NOMO-1 treated with dmso at 0.1 percent for 144 hours (cell line): ENCODE measurements around the gene SMAD7.

Source experiments
- DNase-seq: peaks from one replicate; lab custom pipeline; 2025; ENCODE audit not compliant: unreplicated experiment; lab: John Stamatoyannopoulos, UW

The SMAD7 gene

GRCh38 chr18:48919547-48919946 lies 31.2 kb downstream of the SMAD7 start:
- DNase-seq: no peak

DNA sequence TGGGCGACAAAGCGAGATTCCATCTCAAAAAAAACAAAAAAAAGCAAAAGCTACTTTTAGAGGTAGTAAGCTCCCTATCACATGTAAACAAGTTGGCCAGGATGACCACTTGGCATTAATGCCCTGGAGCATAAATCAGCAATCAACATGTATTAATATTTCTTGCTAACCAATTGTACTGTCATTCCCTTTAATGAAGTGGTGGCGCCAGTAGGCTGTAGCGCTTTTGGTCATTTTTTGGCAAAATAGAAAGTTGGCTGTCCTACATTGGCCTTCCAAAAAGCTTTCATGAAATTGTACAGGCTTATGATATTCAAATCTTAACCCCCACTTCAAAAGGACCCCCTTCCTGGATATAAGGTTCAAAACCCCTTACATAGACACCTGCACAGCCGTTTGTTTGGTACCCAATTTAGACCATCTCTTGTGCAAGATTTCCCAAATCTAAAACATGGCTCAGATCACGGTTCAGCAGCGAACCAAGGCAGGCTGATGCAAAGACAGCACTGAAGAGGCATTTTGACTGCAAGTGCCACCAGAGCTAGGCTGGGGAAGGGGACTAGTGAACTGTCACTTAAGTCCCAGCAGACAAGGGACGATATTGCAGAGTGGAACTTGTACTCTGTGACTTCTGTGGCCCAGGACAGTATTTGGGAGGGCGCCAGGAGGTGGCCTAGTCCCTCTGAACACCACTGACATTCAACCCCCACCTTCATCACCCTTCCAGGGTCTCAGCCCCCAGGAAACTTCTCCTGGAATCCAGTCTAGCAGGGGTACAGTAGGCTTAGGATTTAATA lies 31.9 kb downstream of the SMAD7 start:
- no peak for DNase-seq

GRCh38 chr18:48917579-48918517 lies 32.9 kb downstream of the SMAD7 start:
- no peak for DNase-seq

- DNase-seq: no peak
Observed at GRCh38 chr18:48915626-48916425, 34.9 kb downstream of the SMAD7 start.

GRCh38 chr18:48914581-48915251 lies 36.0 kb downstream of the SMAD7 start:
- DNase-seq: no peak

- DNase-seq: no peak
Observed at GRCh38 chr18:48913775-48914174, 37.0 kb downstream of the SMAD7 start.

DNA sequence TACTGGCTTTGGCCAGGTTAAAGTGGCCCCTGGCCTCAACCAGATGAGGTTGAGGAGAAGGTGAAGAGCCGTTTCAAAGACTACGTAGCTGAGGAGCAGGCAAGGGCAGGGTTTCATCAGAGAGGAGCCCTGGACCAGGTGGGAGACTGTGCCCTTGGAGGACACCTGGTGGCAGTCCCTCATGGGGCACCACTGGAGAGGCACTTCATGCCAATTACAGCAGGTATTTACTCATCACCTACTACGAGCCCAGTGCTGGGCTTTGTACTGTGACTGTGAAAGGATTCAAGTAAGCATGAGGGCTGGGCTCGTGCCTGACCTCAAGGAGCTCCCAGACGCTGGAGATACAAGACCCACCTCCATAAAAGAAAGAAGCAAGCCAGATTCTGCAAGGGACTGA lies 37.6 kb downstream of the SMAD7 start:
- no peak for DNase-seq

DNA sequence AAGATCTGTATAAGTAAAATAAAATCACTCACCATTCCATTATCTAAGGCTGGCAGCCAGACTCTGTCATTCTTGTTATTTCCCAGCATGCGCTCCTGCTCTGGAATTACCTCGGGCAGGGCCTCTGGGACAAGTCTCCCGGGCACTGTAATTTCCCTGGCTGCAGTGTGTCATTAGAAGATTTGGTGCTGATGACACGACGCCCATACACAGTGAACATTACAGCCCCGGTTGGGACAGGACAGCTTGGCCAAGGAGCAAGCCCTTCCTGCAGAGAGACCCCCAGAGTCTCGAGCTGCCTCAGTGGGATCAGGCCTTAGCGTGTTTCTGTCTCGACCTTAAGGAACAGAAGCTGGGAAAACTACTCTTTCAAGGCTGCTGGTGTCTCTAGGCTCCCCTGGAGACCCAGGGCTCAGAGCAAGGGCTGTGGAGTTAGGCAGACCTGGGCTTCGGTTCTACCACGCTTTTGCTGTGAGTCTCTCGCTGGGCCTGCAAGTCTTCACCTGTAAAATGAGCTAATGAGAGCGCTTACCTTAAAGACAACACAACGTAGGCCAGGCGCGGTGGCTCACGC lies 39.7 kb downstream of the SMAD7 start:
- no peak for DNase-seq

GRCh38 chr18:48909721-48910120 lies 41.0 kb downstream of the SMAD7 start:
- DNase-seq: no peak

GRCh38 chr18:48908916-48909315 lies 41.8 kb downstream of the SMAD7 start:
- DNase-seq: no peak

GRCh38 chr18:48905513-48905912 lies 45.3 kb downstream of the SMAD7 start:
- no peak for DNase-seq

- DNase-seq: no peak
Observed at GRCh38 chr18:48904847-48905394, 45.8 kb downstream of the SMAD7 start.

- no peak for DNase-seq
Observed at GRCh38 chr18:48904091-48904490, 46.7 kb downstream of the SMAD7 start.

DNA sequence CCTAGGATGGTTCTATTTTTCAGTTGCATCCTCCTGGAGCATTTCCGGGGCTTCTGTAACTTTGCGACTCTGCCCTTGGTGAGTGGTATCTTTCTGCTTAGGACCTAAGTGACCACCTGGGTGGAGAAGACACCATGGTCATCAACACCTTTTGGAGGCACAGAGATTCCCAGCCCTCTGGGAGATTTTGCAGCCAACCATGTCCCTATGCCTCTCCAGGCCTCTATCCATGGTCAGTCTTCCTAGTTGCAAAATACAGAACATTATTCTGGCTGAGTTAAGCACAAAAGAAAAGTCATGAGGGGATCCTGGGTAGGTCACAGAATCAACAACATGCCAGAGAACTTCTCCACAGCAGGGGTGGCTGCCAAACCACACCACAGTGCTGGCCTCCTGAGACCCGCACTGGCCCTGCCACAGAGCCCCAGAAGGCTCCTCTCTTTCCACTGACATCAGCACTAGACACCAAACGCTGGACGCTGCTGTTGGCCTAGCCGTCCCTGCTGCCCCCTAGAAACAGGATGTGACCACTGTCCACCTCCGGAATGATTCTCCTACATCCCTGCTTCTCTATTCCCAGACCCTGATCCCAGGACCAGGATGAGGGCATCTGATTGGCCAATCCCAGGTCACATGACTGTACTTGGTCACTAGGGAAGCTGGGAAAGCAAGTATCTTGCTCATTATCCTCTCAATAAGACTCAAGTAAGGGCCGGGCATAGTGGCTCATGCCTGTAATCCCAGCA lies 47.7 kb downstream of the SMAD7 start:
- DNase-seq: no peak

GRCh38 chr18:48902023-48902855 lies 48.5 kb downstream of the SMAD7 start:
- DNase-seq: no peak

DNA sequence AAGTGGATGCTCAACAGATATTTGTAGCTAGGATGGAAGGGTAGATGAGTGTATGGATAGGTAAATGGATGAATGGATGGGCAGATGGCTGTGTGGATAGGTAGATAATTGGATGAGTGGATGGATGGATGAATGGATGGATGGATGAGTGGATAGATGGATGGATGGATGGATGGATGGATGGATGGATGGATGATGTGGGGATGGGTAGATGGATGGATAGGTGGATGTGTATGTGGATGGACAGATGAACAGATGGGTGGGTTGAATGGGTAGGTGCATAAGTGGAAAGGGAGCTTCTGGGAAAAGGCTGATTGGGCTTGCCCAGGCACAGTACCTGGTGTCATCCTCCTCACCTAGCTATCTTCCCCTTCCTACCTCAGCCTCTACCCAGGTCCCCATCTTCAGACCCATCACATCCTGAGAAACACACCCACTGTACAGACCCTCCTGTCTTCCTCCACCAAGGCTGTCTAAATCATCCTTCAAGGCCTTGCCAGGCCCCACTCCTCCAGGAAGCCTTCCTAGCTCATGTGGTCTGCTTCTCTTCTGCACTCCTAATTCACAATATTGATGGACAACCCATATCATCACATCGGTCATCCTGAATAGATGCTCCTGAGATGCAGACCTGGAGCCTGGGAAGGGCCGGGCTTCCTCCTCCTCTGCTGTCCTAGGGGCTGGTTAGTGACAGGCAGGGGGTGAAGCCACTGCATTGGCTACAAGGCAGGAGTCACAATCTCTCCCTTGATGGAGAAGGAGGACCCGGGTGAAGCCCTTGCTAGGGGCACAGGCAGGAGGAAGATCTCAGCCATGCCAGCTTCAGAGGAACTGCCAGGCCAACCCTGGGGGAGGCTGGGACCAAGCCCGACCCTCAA lies 49.4 kb downstream of the SMAD7 start:
- no peak for DNase-seq

- DNase-seq: no peak
Observed at GRCh38 chr18:48900469-48900868, 50.3 kb downstream of the SMAD7 start.
